CD4-positive, alpha-beta memory T cell (primary cell): ENCODE measurements around the gene PEA15. TPM values are rescaled to one million over a fixed set of nuclear protein-coding genes. Genes with fewer than 3 reads are reported as not detected.
A peak's percentile ranks its signal among the peaks of the same experiment; 100 is the strongest.

Source experiments
- CTCF ChIA-PET: fragments of 350-600 bp; sonication (Branson Sonifier 250); formaldehyde crosslinking; loops from one replicate; lab custom pipeline; 2021; ENCODE audit warnings: inconsistent platforms; ENCODE audit not compliant: partially characterized antibody; lab: Charles Lee
- POLR2A ChIA-PET: fragments of 350-600 bp; sonication (Branson Sonifier 250); formaldehyde crosslinking; loops from one replicate; lab custom pipeline; 2021; ENCODE audit not compliant: partially characterized antibody; lab: Charles Lee
- DNase-seq, 5 donors: peaks; one replicate each; pipeline versions ENCODE4 v3.0.0 to v3.0.0-alpha.2; 2020 to 2022; ENCODE audit warnings: mixed read lengths in 1 of 5
- H3K27ac ChIP-seq: one replicate; pipeline ENCODE4 v1.7.0; 2013; ENCODE audit warnings: low read depth, low read length
- H3K27me3 ChIP-seq: 2 replicates; pipeline ENCODE4 v1.7.0; 2013; ENCODE audit warnings: mild to moderate bottlenecking, low read length, moderate library complexity; ENCODE audit not compliant: insufficient read depth
- H3K36me3 ChIP-seq: 2 replicates; pipeline ENCODE4 v1.7.0; 2013; ENCODE audit warnings: mild to moderate bottlenecking, low read length, moderate library complexity; ENCODE audit not compliant: insufficient read depth
- H3K4me1 ChIP-seq: 2 replicates; pipeline ENCODE4 v1.7.0; 2013; ENCODE audit warnings: mild to moderate bottlenecking, low read length, moderate library complexity; ENCODE audit not compliant: insufficient read depth
- H3K4me3 ChIP-seq, 2 donors: one replicate each; pipeline ENCODE4 v1.7.0; 2013; ENCODE audit warnings: low read length in 2 of 2, mild to moderate bottlenecking in 1 of 2
- H3K9me3 ChIP-seq, 2 donors: one replicate each; pipeline ENCODE4 v1.7.0; 2013; ENCODE audit warnings: low read length in 2 of 2, control low read depth in 1 of 2; ENCODE audit not compliant: control insufficient read depth in 1 of 2
- H3K27ac Mint-ChIP-seq, 7 donors: one replicate each; pipeline ENCODE4 v1.8.0; 2020 to 2021; ENCODE audit warnings: mixed read lengths in 7 of 7, mild to moderate bottlenecking in 6 of 7, inconsistent platforms in 3 of 7, moderate library complexity in 3 of 7
- H3K27me3 Mint-ChIP-seq, 2 donors: one replicate each; pipeline ENCODE4 v1.8.0; 2020 to 2021; ENCODE audit warnings: mixed read lengths in 2 of 2
- H3K36me3 Mint-ChIP-seq, 2 donors: one replicate each; pipeline ENCODE4 v1.8.0; 2020 to 2021; ENCODE audit warnings: mixed read lengths in 2 of 2, inconsistent platforms in 1 of 2, mild to moderate bottlenecking in 1 of 2
- H3K4me1 Mint-ChIP-seq, 4 donors: one replicate each; pipeline ENCODE4 v1.8.0; 2020 to 2021; ENCODE audit warnings: mixed read lengths in 4 of 4, mild to moderate bottlenecking in 1 of 4
- H3K4me3 Mint-ChIP-seq, 8 donors: one replicate each; pipeline ENCODE4 v1.8.0; 2020 to 2021; ENCODE audit warnings: mixed read lengths in 8 of 8, mild to moderate bottlenecking in 7 of 8, moderate library complexity in 6 of 8, inconsistent platforms in 3 of 8
- H3K9me3 Mint-ChIP-seq, 8 donors: one replicate each; pipeline ENCODE4 v1.8.0; 2020 to 2021; ENCODE audit warnings: mixed read lengths in 8 of 8, mild to moderate bottlenecking in 5 of 8, inconsistent platforms in 3 of 8, moderate library complexity in 1 of 8
- intact Hi-C: fragments of 100-400 bp; cut with micrococcal nuclease; formaldehyde crosslinking; loops from one replicate; pipeline ENCODE4 v1.15.1; 2023
- polyA plus RNA-seq, 2 donors: library from polyadenylated mRNA; unstranded; fragments of 300-500 nt; fragmentation: Illumina TruSeq; gene quantifications; one replicate each; pipeline ENCODE4 v1.2.3, GENCODE V29; 2021
- total RNA-seq, 2 experiments: library from RNA; stranded (reverse); gene quantifications; one replicate each; pipeline ENCODE4 v1.2.3, GENCODE V29; 2021

Gene PEA15
- total and polyA plus RNA-seq, 4 experiments from 2014 or later = 7.6 to 25.1 (median 16.6) TPM

DNA sequence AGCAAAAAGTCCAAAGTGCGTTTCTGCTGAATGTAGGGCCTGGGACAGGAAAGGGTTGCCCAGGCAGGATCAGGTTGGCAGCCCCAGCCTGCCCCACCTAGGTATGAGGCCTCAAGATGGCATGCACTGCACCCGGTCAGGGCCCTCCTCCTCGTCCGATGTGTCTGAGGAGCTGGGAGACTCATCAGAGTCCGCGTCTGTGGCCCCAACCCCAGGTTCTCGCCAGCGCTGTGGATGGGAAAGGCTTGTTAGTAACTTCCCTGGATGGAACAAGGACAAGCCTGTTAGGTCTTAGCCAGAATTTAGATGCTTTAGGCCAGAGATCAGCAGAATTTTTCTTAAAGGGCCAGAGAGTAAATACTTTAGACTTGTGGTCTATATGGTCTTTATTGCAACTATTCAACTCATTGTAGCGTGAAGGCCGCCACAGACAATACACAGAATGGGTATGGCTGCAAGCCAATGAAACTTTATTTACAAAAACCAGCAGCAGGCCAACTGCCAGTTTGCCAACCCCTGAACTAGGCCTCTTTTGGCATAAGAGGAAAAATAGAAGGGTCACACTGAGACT is 12.4 kb downstream of the PEA15 start:
- H3K4me1 Mint-ChIP-seq = no peaks in the 10 kb centered on the region
- H3K9me3 Mint-ChIP-seq = no peaks in the 10 kb centered on the region
- Histone ChIP-seq H3K9me3 (no peaks in the 10 kb centered on the region), H3K27me3 (no peaks in the 10 kb centered on the region), H3K27ac (no peak overlapping the region), H3K4me3 (no peak overlapping the region), H3K36me3 (peaks cover 83% of the 10 kb centered on the region), H3K4me1 (no peaks in the 10 kb centered on the region)
- ChIA-PET POLR2A (no interaction called here), CTCF (interaction anchor here (1.0 to 3.7 kb wide), 3 partner anchors 24 to 26 kb away, joined by 3 to 16 read pairs (median 4); no protein-coding TSS in a partner anchor)
- DNase-seq = no peak
- H3K4me3 Mint-ChIP-seq = no peak overlapping the region
- H3K27me3 Mint-ChIP-seq = no peaks in the 10 kb centered on the region
- peaks cover 54 to 93% of the 10 kb centered on the region in 2 donors for H3K36me3 Mint-ChIP-seq
- H3K27ac Mint-ChIP-seq = no peak overlapping the region
- intact Hi-C loops = no loop called here

DNA sequence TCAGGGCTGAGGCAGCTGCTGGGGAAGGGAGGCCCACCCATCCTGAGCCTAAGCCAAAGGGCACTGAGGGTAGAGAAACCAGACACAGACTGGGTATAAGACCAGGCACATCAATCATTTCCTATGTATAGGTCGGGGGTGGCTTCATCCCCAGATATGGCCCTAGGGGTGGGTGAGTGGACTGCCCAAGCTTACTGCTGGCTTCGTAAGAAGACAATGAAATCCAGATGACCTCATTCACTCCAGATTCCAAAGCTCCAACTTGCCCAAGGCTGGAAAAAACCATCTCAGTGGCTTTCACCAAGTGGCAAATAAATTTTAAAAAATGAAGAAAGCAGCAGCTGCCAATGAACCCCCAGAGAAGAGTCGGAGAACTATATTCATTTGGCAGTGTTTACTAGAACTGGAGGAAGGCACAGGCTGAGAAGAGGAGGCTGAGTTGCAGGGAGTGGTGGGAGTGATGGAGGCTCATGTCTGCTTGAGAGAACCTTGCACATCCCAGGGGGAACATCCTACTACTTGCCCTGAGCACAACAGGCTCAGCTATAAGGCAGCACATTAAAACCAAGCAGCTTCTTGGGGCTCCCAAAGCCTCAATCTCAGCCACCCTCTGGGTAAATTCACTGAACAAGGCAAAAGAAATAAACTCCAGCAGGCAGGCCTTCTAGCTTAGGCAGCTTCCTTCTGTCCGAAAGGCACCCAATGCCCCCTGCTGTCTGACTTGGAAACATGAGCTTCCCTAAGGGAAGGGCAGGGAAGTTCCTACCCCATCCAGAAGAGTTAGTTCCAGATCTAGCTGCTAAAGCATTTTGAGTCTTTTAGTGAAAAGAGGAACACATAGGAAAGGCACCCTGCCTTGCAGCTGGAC is 14.1 kb downstream of the PEA15 start:
- POLR2A ChIA-PET = interaction anchor here (1.4 to 1.5 kb wide), 2 partner anchors 9 to 65 kb away, joined by 3 to 10 read pairs; no protein-coding TSS in a partner anchor
- Histone ChIP-seq H3K9me3 (no peaks in the 10 kb centered on the region), H3K27me3 (no peaks in the 10 kb centered on the region), H3K36me3 (peaks cover 90% of the 10 kb centered on the region), H3K27ac (no peak overlapping the region), H3K4me3 (no peak overlapping the region), H3K4me1 (no peaks in the 10 kb centered on the region)
- Mint-ChIP-seq H3K27me3 (no peaks in the 10 kb centered on the region), H3K36me3 (peaks cover 57 to 93% of the 10 kb centered on the region in 2 donors), H3K4me1 (no peaks in the 10 kb centered on the region), H3K27ac (peak overlapping the region in 3 of 7 donors; percentile 7 to 46 (median 16)), H3K4me3 (no peak overlapping the region), H3K9me3 (no peaks in the 10 kb centered on the region)
- CTCF ChIA-PET = interaction anchor here (0.8 to 3.7 kb wide), 14 partner anchors 9 to 213 kb away, joined by 3 to 16 read pairs (median 4); no protein-coding TSS in a partner anchor
- intact Hi-C loops = no loop called here
- no peak for DNase-seq

DNA sequence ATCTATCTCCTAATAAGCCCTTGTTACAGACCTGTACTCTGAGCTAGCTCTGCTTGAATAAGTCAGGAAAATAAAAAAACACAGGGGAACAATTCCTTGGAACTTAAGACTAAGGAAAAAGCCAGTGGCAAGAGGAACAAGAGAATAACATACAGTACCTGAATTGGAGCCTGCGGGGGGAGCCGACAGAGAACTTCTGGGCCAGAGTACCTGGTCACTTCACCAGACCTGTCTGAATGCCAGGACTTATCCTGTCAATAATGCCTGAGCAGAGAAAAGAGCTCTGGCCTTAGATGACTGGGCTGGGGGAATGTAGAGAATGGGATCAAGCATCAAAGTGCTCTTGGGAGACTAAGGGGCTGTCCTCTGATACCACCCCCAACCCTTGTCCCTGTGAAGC is 15.1 kb downstream of the PEA15 start:
- peak overlapping the region in 5 of 7 donors; percentile 22 to 66 (median 38) for H3K27ac Mint-ChIP-seq
- Histone ChIP-seq H3K36me3 (peaks cover 91% of the 10 kb centered on the region), H3K27me3 (no peaks in the 10 kb centered on the region), H3K27ac (no peak overlapping the region), H3K4me3 (no peak overlapping the region), H3K9me3 (no peaks in the 10 kb centered on the region), H3K4me1 (no peaks in the 10 kb centered on the region)
- no peaks in the 10 kb centered on the region for H3K4me1 Mint-ChIP-seq
- H3K27me3 Mint-ChIP-seq = no peaks in the 10 kb centered on the region
- no peaks in the 10 kb centered on the region for H3K9me3 Mint-ChIP-seq
- peaks cover 63 to 86% of the 10 kb centered on the region in 2 donors for H3K36me3 Mint-ChIP-seq
- DNase-seq = no peak
- POLR2A ChIA-PET = interaction anchor here (1.5 kb wide), 1 partner anchor 10 kb away, joined by 10 read pairs; no protein-coding TSS in a partner anchor
- CTCF ChIA-PET = interaction anchor here (0.6 to 3.7 kb wide), 11 partner anchors 8 to 214 kb away, joined by 3 to 16 read pairs (median 4); no protein-coding TSS in a partner anchor
- no peak overlapping the region for H3K4me3 Mint-ChIP-seq
- intact Hi-C loops = no loop called here

DNA sequence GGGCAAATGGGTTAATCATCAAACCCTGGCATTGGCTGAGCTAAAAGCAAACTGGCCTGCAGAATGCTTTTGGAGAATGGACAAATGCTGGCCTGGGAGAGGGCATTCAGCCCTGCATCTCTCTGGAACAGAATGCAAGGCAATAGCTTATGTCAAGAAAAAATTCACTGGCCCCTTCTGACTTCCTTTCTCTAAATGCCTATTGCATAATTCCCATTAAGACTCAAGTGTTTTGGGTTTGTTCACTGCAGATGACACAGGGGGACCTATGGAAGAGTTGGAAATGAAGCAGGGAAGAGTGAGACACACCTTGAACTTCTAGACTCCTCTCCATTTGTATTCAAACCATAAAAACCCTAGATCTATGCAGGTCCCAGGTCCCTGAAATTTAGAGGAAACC is 15.9 kb downstream of the PEA15 start:
- Mint-ChIP-seq H3K9me3 (no peaks in the 10 kb centered on the region), H3K27me3 (no peaks in the 10 kb centered on the region), H3K4me1 (no peaks in the 10 kb centered on the region), H3K4me3 (no peak overlapping the region), H3K36me3 (peaks cover 62 to 78% of the 10 kb centered on the region in 2 donors), H3K27ac (peak overlapping the region in 5 of 7 donors; percentile 25 to 59 (median 38))
- intact Hi-C loops = no loop called here
- ChIA-PET POLR2A (no interaction called here), CTCF (interaction anchor here (0.6 to 3.7 kb wide), 5 partner anchors 12 to 144 kb away, joined by 3 to 16 read pairs (median 5); no protein-coding TSS in a partner anchor)
- DNase-seq = no peak
- Histone ChIP-seq H3K36me3 (peaks cover 91% of the 10 kb centered on the region), H3K27me3 (no peaks in the 10 kb centered on the region), H3K4me1 (no peaks in the 10 kb centered on the region), H3K27ac (no peak overlapping the region), H3K4me3 (no peak overlapping the region), H3K9me3 (no peaks in the 10 kb centered on the region)

DNA sequence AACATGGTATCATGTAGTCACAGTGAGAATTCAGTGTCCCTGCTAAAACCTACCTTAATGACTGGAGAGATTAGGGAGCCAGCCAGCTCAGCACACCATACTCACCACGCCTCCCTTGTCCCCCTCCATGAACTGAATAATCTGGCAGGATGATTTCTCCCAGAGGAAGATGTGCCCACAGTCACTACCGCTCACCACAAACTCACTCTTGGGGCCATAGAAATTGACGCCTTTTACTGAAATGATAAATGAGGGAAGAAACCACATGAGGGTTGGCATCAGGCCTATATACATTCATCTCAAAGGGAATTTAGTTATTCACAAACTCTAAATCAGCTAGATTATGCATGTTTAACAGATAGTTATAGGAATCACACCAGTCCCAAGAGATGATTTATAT is 17.4 kb downstream of the PEA15 start:
- CTCF ChIA-PET = no interaction called here
- peak overlapping the region in 2 of 7 donors; percentile 13 to 60 for H3K27ac Mint-ChIP-seq
- H3K36me3 Mint-ChIP-seq = peaks cover 53 to 70% of the 10 kb centered on the region in 2 donors

DNA sequence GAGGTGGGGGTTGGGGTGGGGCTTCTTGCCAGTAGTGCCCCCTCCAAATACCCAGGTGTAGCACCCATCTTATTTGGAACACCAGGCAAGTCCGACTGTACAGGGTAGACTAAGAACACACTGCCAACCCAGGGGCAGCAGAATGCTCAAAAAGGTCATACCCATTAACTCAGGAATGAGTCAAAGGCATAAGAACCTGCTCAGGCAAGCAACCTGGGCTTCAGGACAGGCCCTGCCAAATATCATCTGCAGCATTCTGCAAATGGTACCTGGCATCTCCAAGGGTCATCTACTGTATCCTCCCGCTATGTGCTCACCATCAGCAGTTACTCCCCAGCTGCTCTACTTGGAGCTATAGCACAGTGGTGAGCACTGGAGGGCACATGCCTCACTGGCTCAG is 19.4 kb downstream of the PEA15 start:
- CTCF ChIA-PET = no interaction called here
- Mint-ChIP-seq H3K4me3 (no peak overlapping the region), H3K27ac (peak overlapping the region in 2 of 7 donors; percentile 48 to 65), H3K27me3 (no peaks in the 10 kb centered on the region), H3K4me1 (no peaks in the 10 kb centered on the region), H3K9me3 (no peaks in the 10 kb centered on the region), H3K36me3 (peaks cover 61 to 64% of the 10 kb centered on the region in 2 donors)
- POLR2A ChIA-PET = no interaction called here
- Histone ChIP-seq H3K4me3 (no peak overlapping the region), H3K4me1 (no peaks in the 10 kb centered on the region), H3K36me3 (peaks cover 93% of the 10 kb centered on the region), H3K9me3 (no peaks in the 10 kb centered on the region), H3K27me3 (no peaks in the 10 kb centered on the region), H3K27ac (no peak overlapping the region)
- intact Hi-C loops = no loop called here
- no peak for DNase-seq

More for the DNA sequence above, 17.4 kb downstream of the PEA15 start:
- DNase-seq = no peak
- no peaks in the 10 kb centered on the region for H3K4me1 ChIP-seq
- intact Hi-C loops = no loop called here
- no peaks in the 10 kb centered on the region for H3K9me3 Mint-ChIP-seq
- H3K27me3 ChIP-seq = no peaks in the 10 kb centered on the region
- H3K4me1 Mint-ChIP-seq = no peaks in the 10 kb centered on the region
- H3K9me3 ChIP-seq = no peaks in the 10 kb centered on the region
- peaks cover 97% of the 10 kb centered on the region for H3K36me3 ChIP-seq
- H3K4me3 Mint-ChIP-seq = no peak overlapping the region
- no peak overlapping the region for H3K27ac ChIP-seq
- no peak overlapping the region for H3K4me3 ChIP-seq
- POLR2A ChIA-PET = no interaction called here
- H3K27me3 Mint-ChIP-seq = no peaks in the 10 kb centered on the region

DNA sequence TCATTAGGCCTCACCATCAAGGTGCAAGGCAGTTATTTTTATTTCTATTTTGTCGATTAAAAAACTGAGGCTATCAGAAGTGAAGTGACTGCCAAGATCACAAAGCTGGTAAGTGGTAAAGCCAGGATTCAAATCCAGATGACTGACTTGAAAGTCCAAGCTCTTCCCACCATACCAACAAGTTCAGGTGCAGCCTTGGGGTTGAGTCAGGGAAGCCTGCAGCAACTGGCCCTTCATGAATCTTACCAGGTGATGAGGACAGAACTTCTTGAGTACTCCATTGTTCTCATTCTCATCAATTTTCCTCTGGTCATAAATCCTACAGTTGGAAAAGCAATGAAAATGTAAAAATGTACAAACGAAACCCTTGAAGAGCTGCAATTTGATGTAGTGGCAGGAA is 20.2 kb downstream of the PEA15 start:
- no peak for DNase-seq
- Mint-ChIP-seq H3K9me3 (no peaks in the 10 kb centered on the region), H3K4me3 (no peak overlapping the region), H3K27ac (peak overlapping the region in 1 of 7 donors; percentile 48), H3K27me3 (no peaks in the 10 kb centered on the region), H3K4me1 (no peaks in the 10 kb centered on the region), H3K36me3 (peaks cover 61 to 63% of the 10 kb centered on the region in 2 donors)
- no peaks in the 10 kb centered on the region for H3K27me3 ChIP-seq
- peaks cover 92% of the 10 kb centered on the region for H3K36me3 ChIP-seq
- no peak overlapping the region for H3K4me3 ChIP-seq
- no peak overlapping the region for H3K27ac ChIP-seq
- POLR2A ChIA-PET = no interaction called here
- H3K9me3 ChIP-seq = no peaks in the 10 kb centered on the region
- CTCF ChIA-PET = interaction anchor here (1.0 kb wide), 1 partner anchor 24 kb away, joined by 4 read pairs; no protein-coding TSS in a partner anchor
- intact Hi-C loops = no loop called here
- no peaks in the 10 kb centered on the region for H3K4me1 ChIP-seq
